SKM-1 (cell line): ENCODE measurements around the gene NGDN.
"Not testable (repeated sequence)": the region's sequence is repeated elsewhere in the genome, so short reads cannot be mapped to it uniquely, and the experiment has no call there.

Experiments
- DNase-seq: peaks from one replicate; lab custom pipeline; 2025; ENCODE audit not compliant: unreplicated experiment; lab: John Stamatoyannopoulos, UW

Gene NGDN

GRCh38 chr14:23438101-23438971 is 31.2 kb upstream of the NGDN start:
- DNase-seq, result no peak

DNA sequence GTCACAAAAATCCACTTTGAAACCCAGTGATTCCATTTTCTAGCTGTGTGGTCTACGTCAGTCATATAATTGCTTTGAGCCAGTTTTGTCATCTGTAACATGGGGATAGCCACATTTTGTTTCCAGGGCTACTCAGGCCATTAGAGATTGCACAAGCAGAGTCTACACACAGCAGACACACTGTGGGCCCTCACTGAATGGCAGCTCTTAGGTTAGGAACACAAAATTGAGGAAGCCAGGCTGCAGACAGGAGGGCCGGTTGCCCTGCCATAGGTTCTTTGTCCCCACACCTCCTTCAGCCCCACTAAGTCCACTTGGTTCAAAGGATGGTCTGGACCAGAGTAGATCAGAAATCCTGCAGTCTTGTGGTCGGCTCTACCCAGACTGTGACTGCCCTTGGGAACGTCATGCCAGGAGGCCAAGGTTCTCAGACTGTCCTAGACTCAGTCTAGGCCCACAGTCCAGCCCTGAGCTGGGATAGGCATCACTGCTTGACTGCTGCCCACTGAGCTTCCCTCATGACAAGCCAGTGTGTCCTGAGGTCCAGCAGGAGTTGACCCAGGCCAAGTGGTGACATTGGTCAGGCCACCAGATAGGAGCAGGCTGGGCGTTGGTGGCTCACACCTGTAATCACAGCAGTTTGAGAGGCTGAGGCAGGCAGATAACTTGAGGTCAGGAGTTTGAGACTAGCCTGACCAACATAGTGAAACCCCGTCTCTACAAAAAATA is 30.2 kb upstream of the NGDN start:
- no peak for DNase-seq

- no peak for DNase-seq
These were observed 28.4 kb upstream of the NGDN start for GRCh38 chr14:23441076-23441475.

GRCh38 chr14:23442721-23443356 is 26.7 kb upstream of the NGDN start:
- no peak for DNase-seq

DNA sequence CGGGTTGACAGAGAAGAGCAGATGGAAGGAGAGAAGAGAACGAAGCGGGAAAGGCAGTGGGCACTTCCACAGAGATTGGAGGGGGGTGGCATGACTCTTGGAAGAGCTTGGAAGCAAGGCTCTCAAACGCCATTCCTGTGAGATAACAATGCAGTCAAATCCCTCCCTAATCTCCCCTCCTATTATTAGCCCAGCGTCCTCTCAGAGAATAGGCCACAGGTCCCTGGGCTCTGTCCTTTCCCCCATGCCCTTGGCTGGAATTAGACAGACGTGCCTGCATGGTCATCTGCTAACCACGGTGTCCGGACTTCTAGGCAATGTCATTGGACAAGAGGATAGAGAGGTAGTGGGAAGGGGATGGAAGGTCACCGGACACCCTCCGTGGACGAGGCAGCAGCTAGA is 26.1 kb upstream of the NGDN start:
- DNase-seq, result no peak

DNA sequence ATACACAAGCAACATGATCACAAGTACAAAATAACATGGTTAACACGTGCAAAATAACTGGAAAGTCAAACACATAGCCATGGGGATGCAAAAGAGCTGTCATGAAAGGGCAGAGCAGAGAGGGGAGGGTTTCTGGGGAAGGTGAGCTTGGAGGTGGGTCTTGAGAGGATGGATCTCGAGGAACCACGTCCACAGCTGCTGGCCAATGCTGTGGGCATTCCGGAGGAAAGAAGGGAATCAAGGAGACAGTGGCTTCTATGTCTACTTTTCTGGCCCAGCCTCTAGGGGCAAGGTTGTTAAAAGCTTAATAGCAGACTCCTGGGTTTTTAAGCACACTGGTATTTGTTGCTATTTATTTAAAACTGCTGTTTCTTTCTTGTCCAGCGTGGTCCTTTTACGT is 25.6 kb upstream of the NGDN start:
- no peak for DNase-seq

GRCh38 chr14:23444314-23444713 is 25.2 kb upstream of the NGDN start:
- DNase-seq, result no peak

GRCh38 chr14:23445773-23446172 is 23.7 kb upstream of the NGDN start:
- DNase-seq, result no peak

DNA sequence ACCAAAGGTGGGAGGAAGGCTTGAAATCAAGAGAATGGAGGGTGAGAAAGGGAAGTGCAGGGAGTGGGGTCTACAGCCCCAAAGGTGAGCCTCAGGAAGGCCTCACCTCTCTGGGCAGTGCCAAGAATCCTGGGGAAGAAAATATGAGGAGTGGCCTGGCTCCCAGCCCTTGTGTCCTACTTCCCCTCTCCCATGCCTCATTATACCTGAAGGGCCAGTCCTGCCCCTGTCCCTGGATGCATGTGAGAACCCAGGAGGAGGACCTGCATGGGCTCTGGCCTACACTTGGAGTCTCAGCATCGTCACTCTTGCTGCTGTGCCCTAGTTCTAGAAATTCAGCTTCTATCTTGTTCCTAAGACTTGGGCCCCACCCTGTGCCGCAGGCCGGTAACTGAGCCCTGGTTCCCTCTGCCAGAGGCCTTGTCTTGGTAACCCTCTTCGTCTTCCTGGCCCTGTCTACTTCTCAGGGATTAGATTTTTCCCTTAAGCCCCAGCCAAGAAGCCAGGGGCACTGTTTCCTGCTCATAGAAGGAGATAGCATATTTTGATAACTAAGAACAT is 23.1 kb upstream of the NGDN start:
- DNase-seq, result no peak

DNA sequence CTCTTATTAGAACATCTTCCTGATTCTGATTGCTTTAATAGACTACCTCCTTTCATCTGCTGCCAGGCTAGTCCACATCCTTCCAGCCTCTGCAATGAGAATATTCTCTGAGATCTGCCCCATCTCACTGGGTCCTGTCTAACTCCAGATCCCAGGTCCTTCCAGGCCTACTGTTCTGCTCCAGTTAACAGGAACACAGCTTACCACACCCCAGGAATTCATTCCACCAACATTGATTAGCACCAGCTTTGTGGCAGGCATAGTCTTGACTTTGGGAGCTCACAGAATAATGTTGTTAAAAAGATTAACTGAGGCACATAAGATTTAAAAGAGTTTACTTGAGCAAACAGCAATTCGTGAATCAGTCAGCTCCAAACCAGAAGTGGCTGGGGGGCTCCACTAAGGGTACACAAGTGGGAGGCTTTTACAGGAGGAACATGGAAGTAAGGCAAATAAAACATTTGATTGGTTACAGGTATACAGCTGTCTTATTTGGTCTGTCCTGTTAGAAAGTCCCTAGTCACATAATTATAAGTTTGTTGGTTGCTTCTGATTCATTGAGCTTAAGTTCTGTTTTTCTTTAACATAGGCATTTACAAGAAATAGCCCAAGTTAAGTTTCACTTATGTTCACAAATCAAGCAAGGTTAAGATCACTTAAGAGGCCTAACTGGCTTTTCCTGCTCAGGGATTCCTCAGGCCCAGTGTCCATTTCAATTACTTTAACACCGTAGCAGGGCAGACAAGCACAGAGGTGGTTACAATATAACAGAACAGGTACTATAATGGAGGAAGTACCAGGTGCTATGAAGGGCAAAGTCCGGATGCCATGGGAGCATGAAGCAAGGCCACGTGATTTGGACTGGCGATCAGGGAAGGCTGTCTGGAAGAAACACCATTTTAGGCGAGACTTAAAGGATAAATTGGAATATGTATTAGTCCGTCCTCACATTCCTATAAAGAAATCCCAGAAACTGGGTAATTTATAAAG is 21.8 kb upstream of the NGDN start:
- DNase-seq, result no peak

- DNase-seq, result no peak
These were observed 20.2 kb upstream of the NGDN start for GRCh38 chr14:23449314-23449713.

DNA sequence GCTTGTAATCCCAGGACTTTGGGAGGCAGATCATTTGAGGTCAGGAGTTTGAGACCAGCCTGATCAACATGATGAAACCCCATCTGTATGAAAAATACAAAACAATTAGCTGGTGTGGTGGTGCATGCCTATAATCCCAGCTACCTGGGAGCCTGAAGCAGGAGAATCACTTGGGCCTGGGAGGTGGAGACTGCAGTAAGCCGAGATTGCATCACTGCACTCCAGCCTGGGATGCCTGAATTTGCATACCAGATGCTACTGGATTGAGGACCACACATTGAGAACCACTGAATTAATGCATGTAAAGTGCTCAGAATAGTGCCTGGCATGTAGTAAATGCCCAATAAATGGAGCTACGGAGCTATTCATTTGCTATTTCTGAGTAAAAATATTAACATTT is 19.1 kb upstream of the NGDN start:
- DNase-seq, result no peak

- DNase-seq, result no peak
These were observed 17.3 kb upstream of the NGDN start for GRCh38 chr14:23452237-23452636.

- no peak for DNase-seq
These were observed 15.1 kb upstream of the NGDN start for GRCh38 chr14:23454445-23454856.

DNA sequence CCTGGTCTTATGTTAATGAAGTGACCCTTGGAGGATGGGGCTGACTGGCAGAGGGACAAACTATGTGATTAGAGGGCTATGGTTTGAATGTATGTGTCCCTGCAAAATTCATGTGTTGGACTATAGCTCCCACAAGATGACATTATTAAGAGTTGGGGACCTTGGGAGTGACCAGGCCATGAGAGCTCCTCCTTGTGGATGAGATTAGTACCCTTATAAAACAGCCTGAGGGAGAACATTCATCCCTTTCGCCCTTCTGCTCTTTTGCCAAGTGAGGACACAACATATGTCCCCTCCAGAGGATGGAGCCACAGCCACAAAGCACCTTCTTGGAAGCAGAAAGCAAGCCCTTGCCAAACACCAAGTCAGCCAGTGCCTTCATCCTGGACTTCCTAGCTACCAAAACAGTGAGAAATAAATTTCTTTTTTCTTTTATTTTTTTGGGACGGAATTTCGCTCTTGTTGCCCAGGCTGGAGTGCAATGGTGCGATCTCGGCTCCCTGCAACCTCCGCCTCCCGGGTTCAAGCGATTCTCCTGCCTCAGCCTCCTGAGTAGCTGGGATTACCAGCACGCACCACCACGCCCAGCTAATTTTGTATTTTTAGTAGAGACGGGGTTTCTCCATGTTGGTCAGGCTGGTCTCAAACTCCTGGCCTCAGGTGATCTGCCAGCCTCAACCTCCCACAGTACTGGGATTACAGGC is 12.5 kb upstream of the NGDN start:
- DNase-seq, result not testable (repeated sequence)

GRCh38 chr14:23457587-23458445 is 11.7 kb upstream of the NGDN start:
- DNase-seq, result no peak

DNA sequence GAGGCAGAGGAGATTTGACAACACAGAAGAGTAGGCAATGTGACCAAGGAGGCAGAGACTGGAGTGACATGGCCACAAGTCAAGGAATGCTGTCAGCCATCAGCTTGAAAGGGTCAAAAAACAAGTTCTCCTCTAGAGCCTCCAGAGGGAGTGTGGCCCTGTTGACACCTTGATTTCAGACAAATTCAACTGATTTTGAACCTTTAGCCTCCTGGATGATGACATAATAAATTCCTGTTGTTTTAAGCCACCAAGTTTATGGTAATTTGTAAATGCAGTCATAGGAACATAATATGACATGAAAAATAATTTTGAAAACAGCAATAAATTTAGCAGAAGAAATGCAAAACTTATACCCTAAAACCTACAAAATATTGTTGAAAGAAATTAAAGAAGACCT is 8.5 kb upstream of the NGDN start:
- no peak for DNase-seq

- no peak for DNase-seq
These were observed 4.8 kb upstream of the NGDN start for GRCh38 chr14:23464700-23465099.

- DNase-seq, result no peak
These were observed 4.2 kb upstream of the NGDN start for GRCh38 chr14:23465261-23465660.
